GM18951 (cell line): Measurements from ENCODE around the gene KIF1C.
"Not testable (repeated sequence)": the region's sequence is repeated elsewhere in the genome, so short reads cannot be mapped to it uniquely, and the experiment has no call there.

ENCODE experiments used
- POLR2A ChIP-seq: IDR thresholded peaks from 4 replicates; pipeline ENCODE4 v1.6.1; 2011; ENCODE audit warnings: mild to moderate bottlenecking; ENCODE audit not compliant: insufficient read length, insufficient read depth; ENCODE audit errors: extremely low read depth
- in situ Hi-C: fragments of 300-500 bp; cut with MboI; formaldehyde crosslinking; loops from one replicate; pipeline ENCODE4 v1.12.0; 2022; ENCODE audit warnings: low sequenced_read_pairs, mixed read lengths, inconsistent platforms; ENCODE audit not compliant: unreplicated experiment

KIF1C gene

DNA sequence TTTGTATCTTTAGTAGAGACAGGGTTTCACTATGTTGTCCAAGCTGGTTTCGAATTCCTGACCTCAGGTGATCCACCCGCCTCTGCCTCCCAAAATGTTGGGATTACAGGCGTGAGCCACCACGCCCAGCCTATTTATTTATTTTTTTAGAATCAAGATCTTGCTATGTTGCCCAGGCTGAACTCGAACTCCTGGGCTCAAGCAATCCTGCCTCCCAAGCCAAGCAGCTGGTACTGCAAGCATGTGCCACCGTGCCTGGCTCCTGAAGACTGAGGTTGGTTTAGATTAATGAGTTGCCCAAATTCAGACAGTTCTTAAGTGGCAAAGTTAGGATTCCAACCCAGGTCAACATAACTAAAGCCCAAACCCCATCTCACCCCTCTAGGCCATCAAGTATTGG is 29.5 kb downstream of the KIF1C start:
- in situ Hi-C loops = no loop called here

DNA sequence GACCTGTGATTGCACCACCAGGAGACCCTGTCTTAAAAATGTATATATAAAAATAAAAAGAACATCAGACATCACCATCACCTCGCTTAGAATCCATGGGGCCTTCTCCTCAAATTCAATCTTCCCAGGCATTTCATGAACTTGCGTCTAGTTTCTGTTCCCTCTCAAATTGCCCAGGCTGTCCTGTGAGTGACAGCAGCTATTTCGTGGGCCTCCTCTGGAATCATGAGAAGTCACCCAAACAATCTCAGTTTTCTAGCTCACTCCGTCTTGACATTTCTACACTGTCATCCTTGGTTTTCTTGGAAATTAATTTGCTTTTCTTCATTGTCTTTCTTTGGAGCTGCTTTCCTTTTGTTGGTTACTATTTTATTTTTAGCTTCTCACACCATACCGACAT is 30.2 kb downstream of the KIF1C start:
- no peak for TF ChIP-seq POLR2A
- in situ Hi-C loops = no loop called here

More for the DNA sequence above, 29.5 kb downstream of the KIF1C start:
- no peak for TF ChIP-seq POLR2A

DNA sequence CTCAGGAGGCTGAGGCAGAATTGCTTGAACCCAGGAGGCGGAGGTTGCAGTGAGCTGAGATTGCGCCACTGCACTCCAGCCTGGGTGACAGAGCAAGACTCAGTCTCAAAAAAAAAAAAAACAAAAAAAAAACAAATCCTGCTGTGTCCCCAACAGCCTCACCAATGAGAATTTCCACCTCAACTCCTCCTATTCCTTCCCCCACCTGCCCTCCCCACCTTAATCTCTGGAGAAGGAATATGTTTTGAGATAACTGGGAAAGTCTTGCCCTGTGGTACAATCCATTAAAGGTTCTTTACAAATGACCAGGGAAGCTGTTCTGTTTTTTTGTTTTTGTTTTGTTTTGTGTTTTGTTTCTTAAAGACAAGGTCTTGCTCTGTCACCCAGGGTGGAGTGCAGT is 32.4 kb downstream of the KIF1C start:
- in situ Hi-C loops = not testable (repeated sequence)

DNA sequence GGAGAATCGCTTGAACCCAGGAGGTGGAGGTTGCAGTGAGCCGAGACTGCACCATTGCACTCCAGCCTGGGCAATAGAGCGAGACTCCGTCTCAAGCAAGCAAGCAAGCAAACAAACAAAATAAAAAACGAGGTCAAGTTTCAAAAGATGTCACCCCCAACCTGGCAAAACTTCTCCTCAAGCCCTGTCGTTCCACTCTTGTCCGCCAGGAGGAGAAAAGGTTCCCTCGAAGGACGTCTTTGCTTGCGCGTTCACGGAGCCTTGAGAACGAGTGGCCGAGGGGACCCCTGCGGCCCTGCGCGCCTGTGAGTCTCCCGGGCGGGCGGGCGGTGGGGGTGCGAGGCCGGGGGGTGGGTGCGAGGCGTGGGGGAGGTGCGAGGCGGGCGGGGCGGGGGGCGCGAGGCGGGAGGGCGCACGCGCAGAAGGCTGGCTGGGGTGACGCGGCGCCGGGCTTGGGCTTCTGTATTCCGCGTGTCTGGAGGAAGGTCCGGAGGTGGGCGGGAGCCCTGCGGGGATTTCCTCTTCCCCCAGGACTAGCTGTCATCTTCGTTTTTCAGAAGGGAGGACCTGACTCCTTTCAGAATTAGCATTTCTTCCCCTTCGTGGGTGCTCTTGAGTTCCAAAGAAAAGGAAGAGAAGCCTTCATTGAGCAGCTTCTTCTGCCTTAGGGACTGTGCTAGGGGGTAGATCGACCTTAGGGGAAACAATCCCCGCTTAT is 33.8 kb downstream of the KIF1C start:
- TF ChIP-seq POLR2A = peak; percentile 30
- in situ Hi-C loops = no loop called here

DNA sequence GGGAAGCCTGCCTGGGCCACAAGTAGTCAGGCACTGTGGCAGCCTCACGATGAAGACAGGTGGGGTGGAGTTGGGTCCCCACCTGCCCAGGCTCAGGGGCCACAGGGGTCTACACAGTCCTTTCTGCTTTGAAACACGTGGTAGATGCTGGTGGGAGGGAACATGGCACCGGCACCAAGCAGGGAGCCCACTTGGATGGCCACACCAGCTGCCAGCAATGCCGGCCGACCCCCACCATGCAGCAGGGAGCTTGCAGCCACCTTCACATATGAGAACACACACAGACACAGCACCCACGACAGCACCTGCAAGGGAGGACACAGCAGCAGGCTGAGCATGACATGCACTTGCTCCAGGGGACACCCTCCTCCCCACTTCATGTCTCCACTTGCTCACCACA is 35.1 kb downstream of the KIF1C start:
- TF ChIP-seq POLR2A = no peak
- in situ Hi-C loops = no loop called here

DNA sequence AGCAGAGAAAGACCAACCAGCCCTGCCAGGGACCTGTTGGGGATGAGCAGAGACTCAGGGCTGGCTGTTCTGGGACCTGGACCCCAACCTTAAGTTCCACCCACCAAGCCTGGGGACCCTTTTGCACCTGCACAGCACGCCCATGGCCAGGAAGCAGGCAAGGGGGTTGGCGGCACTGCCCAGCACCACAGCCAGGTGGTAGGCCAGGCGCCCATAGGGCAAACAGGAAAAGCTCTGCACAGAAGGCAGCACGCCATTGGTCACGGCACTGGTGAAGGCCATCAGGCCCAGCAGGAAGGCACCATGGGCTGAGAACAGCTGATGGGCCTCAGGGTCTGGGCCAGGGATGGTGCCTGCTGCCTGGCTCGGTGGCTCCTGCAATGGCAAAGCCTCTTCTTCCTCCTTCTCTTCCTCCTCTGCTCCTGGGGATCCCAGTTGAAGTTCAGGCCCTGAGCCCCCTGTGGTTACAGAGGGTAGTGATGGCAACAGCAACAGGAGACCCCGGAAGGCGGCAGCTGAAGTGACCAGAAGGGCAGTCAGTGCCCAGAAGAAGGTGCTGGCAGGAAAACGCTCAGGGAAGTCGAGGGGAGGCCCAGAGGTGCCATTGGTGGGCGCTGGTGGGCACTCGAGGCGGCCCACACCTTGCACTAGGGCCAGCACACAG is 35.7 kb downstream of the KIF1C start:
- no peak for TF ChIP-seq POLR2A
- in situ Hi-C loops = no loop called here

DNA sequence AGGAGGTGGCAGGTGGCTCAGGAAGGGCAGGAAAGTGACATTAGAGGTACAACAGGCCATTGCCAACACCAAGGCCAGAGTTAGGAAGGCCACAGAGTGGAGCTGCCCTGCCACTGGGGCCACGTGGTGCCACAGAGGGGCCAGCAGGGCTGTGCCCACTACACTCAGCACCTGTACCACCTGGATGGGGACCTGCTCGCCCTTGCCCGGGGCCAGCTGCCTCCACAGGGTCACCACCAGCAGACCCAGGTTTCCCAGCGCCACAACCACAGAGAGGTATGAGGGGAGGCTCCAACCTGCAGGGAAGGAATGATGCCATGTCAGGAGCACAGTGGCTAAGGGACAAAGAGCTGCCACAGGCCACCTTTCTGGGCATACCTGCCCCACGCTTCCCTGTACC is 36.3 kb downstream of the KIF1C start:
- no peak for TF ChIP-seq POLR2A
- in situ Hi-C loops = no loop called here

DNA sequence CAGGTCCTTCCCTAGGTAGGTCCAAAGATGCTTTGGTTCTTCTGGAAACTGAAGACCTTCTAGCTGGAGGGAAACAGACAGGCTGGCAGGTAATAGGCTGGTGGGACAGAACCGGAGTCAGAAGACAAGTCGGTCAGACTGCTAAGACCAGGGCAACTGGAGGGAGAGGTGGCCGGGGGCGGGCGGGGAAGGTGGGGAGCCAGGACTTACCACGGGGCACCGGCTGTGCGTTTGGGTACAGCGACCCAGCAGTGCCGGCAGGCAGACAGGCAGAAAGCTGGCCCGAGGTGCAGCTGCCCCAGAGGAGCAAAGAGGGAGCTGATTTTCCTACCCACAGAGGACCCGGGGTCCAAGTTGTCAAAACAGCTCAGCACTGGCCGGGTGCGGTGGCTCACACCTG is 36.9 kb downstream of the KIF1C start:
- TF ChIP-seq POLR2A = no peak
- in situ Hi-C loops = no loop called here

DNA sequence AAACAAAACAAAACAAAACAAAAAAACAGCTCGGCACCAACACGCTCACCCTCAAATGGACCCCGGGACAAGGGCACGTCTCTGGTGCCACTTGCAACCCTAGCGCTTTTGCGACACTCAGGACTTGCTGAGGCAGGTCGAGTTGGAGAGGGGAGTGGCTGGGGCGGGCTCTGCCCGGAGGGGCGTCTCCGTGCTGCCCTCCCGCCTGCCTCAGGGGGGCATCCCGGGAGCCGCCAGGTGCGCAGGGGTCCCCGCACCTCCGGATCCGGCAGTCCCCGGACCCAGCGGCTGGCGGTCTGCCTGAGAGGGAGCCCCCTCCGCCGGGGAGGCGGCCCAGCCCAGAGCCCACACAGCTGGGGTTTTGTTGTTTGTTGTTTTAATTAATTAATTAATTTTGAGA is 37.6 kb downstream of the KIF1C start, which contains the start of gene SLC52A1:
TSS of gene SLC52A1 (minus strand) at position 112 of the 400 bp plus-strand sequence. CDS start 820 bp downstream, outside the sequence.
- in situ Hi-C loops = no loop called here
- TF ChIP-seq POLR2A = no peak

DNA sequence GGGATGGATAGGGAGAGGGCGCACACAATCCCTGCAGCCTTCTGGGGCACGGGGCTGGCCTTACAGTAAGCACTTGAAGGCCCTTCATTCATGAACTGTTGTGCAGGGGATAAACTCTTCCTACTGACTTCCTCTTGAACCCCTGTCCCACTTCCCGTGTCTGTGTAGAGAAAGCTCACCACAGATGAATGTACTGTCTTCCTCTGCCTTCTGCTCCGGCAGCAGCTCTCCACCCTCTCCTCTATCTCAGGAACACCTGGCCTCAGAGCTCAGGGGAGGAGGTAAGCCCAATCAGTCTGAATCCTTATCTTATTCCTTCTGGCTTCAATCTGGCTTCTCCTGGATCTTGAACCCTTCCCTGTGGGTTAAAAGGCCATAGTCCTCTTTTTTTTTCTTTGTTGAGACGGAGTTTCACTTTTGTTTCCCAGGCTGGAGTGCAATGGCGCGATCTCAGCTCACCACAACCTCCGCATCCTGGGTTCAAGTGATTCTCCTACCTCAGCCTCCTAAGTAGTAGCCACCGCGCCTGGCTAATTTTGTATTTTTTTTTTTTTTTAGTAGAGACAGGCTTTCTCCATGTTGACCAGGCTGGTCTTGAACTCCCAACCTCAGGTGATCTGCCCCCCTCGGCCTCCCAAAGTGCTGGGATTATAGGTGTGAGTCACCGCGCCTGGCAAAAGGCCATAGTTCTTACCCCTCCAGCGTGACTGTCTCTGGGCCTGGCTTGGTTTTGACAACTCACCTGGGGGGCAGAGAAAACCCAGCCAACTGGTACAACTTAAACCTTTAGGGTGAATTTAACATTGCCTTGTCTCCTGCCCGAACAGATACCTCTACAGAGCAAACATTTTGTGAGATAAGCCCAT is 44.6 kb downstream of the KIF1C start:
- no peak for TF ChIP-seq POLR2A
- in situ Hi-C loops = no loop called here

DNA sequence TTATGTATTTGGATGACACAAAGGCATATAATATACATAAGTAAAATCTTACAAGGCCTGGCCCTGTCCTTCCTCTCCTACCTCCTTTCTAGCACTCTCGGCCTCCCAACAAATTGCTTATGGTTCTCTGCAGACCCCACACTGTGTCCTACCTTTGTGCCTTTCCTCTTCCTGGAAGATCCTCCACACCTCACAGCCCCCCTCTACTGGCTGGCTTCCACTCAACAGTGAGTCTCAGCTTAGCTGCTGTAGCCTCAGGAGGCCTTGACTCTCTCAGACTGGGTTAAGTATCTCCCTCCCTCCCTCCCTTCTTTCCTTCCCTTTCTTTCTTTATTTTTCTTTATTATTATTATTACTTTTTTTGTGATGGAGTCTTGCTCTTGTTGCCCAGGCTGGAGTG is 45.8 kb downstream of the KIF1C start:
- in situ Hi-C loops = no loop called here
- TF ChIP-seq POLR2A = no peak

DNA sequence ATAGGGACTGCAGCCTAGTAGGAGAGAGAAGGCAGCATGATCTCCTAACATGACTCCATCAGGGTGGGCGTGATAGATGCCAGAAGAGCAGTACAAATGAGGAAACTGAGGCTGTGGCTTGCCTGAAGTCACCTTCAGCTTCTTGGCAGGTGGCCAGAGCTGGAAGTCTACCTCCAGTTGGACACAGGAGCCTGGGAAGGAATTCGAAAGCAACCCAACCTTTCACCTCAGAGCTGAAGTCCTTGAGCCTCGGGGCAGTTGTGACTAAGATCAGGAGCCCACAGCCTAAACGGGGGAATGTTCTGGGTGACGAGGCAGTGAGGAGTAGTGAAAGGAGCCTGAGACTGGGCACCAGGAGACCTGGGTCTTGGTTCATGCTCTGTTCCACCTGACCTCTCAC is 46.9 kb downstream of the KIF1C start:
- in situ Hi-C loops = no loop called here
- no peak for TF ChIP-seq POLR2A

DNA sequence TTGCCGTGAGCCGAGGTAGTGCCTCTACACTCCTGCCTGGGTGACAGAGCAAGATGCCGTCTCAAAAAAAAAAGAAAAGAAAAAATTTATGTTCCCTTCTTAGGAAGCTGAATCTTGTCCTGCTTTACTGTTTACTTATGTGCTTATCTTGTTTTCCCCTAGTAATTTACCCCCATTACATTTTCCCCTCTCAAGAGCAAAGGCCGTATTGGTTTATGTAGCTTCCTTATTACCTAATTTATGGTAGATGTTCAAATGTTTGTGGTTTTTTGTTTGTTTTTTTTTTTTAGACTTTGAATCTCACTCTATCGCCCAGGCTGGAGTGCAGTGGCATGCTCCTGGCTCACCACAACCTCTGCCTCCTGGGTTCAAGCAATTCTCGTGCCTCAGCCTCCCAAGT is 47.7 kb downstream of the KIF1C start:
- TF ChIP-seq POLR2A = no peak
- in situ Hi-C loops = no loop called here

DNA sequence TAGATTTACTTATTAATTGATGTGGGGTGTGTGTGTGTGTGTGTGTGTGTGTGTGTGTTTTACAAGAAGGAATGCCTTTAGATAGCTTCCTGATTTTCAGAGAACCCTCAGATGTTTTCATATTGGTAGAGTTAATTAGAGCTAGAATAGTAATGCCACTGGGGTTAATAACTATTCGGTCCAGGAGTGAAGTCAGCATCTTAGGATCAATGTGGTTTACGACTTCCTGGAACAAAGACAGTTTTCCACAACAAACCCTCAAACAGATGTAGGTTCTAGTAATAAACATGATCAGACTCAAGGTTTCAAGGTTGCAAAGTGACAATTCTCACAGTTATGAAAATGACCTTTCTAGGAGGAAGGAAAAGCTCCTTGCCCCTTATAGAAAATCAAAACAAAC is 49.7 kb downstream of the KIF1C start:
- in situ Hi-C loops = no loop called here
- no peak for TF ChIP-seq POLR2A

DNA sequence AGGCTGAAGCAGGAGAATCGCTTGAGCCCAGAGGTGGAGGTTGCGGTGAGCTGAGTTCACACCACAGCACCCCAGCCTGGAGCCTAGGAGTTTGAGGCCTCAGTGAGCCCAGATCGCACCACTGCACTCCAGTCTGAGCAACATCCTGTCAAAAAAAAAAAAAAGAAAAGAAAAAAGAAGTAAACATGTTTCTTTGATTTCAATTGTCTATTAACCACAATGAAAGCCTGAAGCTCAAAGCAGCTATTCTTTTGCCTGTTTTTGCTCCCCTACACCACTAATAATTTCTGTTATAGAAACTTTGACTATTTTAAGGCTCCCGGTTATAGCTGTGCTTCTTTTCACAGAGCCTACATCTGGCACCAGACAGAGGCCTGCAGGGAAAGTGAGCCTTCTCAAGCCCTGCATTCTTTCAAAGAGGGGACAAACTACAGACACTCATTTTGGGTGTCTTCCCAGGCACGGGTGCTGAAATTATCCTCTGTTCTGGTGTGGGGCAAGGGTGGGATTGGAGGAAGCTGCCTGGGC is 51.6 kb downstream of the KIF1C start:
- in situ Hi-C loops = no loop called here
- TF ChIP-seq POLR2A = no peak
